ENCODE results near the gene NINJ2.

- TF ChIP-seq CREB1 (IDR thresholded peaks at IDR 0.05; ENCODE audit: low read depth) = no peak
- no peak for TF ChIP-seq EGR1 (IDR thresholded peaks at IDR 0.05)
- no peak for TF ChIP-seq EP300 (IDR thresholded peaks at IDR 0.05; ENCODE audit: borderline replicate concordance)
- TF ChIP-seq CEBPB (IDR thresholded peaks at IDR 0.05) = no peak
- TF ChIP-seq RAD21 (IDR thresholded peaks at IDR 0.05; ENCODE audit: low read depth) = no peak
- no peak for TF ChIP-seq TCF12 (IDR thresholded peaks at IDR 0.05; ENCODE audit: low read depth)
- TF ChIP-seq, protein P1, sequence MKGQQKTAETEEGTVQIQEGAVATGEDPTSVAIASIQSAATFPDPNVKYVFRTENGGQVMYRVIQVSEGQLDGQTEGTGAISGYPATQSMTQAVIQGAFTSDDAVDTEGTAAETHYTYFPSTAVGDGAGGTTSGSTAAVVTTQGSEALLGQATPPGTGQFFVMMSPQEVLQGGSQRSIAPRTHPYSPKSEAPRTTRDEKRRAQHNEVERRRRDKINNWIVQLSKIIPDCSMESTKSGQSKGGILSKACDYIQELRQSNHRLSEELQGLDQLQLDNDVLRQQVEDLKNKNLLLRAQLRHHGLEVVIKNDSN (IDR thresholded peaks at IDR 0.05) = no peak
- TF ChIP-seq, protein P2, sequence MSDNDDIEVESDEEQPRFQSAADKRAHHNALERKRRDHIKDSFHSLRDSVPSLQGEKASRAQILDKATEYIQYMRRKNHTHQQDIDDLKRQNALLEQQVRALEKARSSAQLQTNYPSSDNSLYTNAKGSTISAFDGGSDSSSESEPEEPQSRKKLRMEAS (IDR thresholded peaks at IDR 0.05) = no peak
These were observed 117.4 kb downstream of the NINJ2 start for GRCh38 chr12:545835-546234.

Measured in Ishikawa (cell line).